Stimulated activated CD4-positive, alpha-beta T cell treated with anti-CD3 and anti-CD28 coated beads, Interleukin-1b, Interleukin-23, amount 100 ng/mL, for 24 hours (primary cell): ENCODE data around the gene ILF3.

Experiments used
- DNase-seq, 4 experiments: peaks; one replicate each; pipeline ENCODE4 v3.0.0-alpha.2; 2020; ENCODE audit warnings: low read depth in 4 of 4, low spot score in 1 of 4

The ILF3 gene

GRCh38 chr19:10694706-10695307 lies 40.7 kb downstream of the ILF3 start:
- DNase-seq: no peak

GRCh38 chr19:10695401-10696398 lies 41.6 kb downstream of the ILF3 start:
- DNase-seq: peak; percentile 65 to 89 (median 72)

DNA sequence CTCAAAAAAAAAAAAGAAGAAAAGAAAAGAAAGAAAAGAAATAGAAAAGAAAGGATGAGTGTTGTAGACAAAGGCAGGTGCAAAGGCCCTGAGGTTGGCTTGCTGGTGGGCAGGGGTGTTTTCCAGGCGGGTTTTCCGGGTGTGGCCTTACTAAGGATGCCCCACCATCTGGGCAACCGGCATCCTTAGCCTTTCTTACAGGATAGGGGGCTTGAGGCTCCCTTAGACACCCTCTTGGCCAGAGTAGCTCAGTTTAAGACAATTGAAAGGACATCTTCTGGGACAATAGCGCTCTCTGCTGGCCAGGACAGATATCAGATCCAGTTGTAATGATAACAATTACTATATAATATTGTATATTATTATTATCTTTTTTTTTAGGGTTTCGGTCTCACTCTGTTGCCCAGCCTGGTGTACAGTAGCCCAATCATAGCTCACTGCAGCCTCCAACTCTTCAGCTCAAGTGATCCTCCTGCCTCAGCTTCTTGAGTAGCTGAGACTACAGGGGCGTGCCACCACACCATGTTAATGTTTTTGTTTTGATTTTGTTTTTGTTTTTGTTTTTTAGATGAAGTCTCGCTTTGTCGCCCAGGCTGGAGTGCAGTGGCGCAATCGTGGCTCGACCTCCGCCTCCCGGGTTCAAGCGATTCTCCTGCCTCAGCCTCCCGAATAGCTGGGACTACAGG lies 45.6 kb downstream of the ILF3 start:
- DNase-seq: peak; percentile 47 to 62 (median 56)

DNA sequence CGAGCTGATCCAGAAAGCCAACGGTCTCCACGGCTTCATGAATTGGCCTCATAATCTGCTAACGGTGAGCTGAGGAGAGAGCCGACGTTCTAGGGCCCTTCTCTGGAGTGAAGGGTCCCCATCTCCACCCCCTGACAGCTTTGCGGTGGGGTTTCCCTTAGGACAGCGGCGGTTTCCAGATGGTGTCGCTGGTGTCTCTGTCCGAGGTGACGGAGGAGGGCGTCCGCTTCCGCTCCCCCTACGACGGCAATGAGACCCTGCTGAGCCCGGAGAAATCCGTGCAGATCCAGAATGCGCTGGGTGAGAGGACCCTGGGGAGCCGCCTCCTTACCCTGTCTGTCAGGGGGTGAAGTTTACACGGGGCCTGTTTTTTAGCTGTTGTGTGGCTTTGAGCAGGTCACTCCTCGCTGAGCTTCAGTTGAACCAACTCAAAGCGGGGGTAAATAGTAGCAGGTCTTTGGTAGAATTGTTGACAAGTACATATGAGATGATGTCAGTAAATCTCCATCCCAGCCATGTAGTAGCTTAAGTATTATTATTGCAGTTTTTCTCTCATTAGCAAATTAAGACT lies 47.9 kb downstream of the ILF3 start:
- no peak for DNase-seq

- no peak for DNase-seq
Observed at GRCh38 chr19:10706990-10707389, 52.8 kb downstream of the ILF3 start.

GRCh38 chr19:10707440-10707839 lies 53.3 kb downstream of the ILF3 start:
- no peak for DNase-seq

- no peak for DNase-seq
Observed at GRCh38 chr19:10708291-10708690, 54.1 kb downstream of the ILF3 start.

DNA sequence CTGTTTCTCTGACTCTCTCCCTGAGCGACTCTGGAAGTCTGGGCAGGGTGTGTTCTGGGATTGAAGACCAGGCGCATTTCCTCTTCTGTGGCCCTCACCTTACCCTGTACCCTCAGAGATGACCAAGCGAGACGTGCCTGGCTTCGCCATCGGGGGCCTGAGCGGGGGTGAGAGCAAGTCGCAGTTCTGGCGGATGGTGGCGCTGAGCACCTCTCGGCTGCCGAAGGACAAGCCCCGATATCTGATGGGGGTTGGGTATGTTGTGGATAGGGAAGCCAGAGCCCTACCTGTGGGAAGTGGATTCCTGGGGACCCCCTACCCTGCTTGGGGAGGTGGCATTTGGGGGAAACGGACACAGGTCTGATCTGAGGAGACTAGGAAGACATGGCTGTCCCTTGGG lies 57.9 kb downstream of the ILF3 start:
- no peak for DNase-seq

GRCh38 chr19:10712754-10713153 lies 58.6 kb downstream of the ILF3 start:
- DNase-seq: no peak

DNA sequence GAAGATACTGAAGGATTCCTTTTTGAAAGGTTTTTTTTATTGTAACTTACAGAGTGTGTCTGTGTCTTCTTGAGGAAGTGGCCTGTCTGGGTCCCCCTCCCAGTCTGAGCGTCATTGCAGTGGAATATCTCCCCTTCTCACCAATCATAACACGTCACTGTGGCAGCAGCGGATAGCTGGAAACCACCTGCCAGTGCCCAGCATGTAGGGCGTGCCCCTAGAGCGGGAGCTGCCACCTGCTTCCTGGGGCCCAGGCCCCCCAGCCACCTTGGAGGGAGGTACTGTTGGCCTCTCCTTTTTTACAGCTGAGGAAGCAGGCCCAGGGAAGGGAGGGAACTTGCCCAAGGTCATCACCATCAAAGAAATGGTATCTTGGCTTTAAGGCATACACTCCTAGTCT lies 59.2 kb downstream of the ILF3 start:
- no peak for DNase-seq

DNA sequence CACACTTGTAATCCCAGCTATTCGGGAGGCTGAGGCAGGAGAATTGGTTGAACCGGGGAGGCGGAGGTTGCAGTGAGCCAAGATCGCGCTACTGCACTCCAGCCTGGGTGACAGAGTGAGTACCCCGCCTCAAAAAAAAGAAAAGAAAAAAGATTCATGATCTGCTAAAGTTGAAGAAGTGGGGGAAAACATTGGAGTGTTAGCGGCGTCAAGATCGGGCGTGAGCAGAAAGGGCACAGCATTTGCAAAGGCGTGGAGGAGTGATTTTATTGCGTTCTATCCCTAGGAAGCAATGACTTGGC lies 62.9 kb downstream of the ILF3 start:
- no peak for DNase-seq

- peak; percentile 92 to 96 (median 94) for DNase-seq
Observed at GRCh38 chr19:10717356-10718204, 63.4 kb downstream of the ILF3 start, which contains the start of gene DNM2. TSS of gene DNM2 (plus strand) at chr19:10718079. CDS start at chr19:10718243, 164 bp downstream.

GRCh38 chr19:10718205-10719196 lies 64.4 kb downstream of the ILF3 start:
- DNase-seq: peak in 2 of 4 experiments; percentile 28 to 31

DNA sequence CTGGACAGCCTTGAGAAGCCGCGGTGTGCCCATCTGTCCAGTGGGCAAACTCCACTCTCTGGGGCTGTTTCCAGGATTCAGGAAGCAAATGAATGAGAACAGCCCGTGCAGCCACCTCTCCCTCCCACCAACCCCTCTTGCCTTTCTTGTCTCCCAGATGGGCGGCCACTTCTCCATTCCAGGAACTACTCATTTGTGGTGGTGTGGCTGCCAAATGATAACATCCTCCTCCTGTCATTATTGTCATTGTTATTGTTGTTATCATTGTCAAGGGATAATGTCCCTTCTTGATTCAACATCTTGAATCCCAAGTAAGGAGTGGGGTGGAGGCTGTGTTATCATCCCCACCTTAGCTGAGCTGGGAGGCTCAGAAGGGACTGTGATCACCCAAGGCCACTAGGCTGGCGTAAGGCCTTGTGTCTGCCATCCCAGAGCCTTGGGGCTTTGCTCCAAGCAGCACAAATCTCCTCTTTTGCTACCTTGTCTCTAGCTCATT lies 65.4 kb downstream of the ILF3 start:
- DNase-seq: no peak

DNA sequence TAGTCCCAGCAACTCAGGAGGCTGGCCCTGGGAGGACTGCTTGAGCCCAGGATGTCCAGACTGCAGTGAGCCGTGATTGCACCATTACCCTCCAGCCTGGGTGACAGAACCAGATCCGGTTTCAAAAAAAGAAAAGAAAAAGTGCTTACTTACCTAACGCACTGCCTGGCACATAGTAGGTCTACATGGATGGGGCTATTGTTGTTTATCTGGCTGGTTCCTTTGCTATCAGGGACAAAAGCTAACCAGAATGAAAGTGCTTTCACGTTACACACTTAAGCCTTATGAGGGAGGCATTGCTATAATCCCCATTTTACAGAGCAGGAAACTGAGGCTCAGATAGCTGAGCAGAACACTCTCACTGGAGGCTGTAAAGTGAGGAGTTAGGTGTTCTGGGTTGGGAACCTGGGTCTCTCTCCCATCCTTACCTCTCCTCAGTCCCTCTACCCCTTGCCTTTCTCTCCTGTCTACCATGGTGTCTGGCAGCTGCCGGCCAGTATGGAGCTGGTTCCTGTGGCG lies 66.5 kb downstream of the ILF3 start:
- DNase-seq: no peak

- no peak for DNase-seq
Observed at GRCh38 chr19:10723591-10723990, 69.4 kb downstream of the ILF3 start.

GRCh38 chr19:10724573-10725071 lies 70.5 kb downstream of the ILF3 start:
- no peak for DNase-seq

DNA sequence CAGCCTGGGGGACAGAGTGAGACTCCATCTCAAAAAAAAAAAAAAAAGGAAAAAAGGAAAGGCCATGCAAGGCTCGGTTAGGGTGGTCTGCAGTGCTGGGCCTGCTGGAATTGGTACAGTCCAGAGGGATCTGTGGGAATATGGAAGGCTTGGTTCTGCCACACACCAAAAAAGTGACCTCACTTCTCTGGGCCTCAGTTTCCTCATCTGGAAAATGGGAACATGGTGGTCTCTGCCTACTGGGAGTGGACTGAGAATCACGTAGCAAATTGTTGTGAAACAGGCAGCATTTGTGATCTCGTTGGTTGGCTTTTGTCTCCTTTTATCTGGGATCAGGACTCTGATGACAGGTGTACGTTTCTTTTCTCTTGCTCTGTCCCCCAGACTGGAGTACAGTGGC lies 71.3 kb downstream of the ILF3 start:
- DNase-seq: no peak

GRCh38 chr19:10726268-10726667 lies 72.1 kb downstream of the ILF3 start:
- no peak for DNase-seq
